Vagina (tissue), 2 donors: ENCODE results near the gene B3GLCT. TPM values are rescaled to one million over a fixed set of nuclear protein-coding genes. Genes with fewer than 3 reads are reported as not detected.

Experiments
- DNase-seq, 2 donors: peaks; one replicate each; pipeline ENCODE4 v3.0.0-alpha.2; 2017; ENCODE audit errors: extremely low spot score in 2 of 2
- H3K27ac ChIP-seq: fragments of 200-600 bp; sonication (generic); one replicate; pipeline ENCODE4 v1.5.1; 2019
- H3K27me3 ChIP-seq: fragments of 200-600 bp; sonication (generic); one replicate; pipeline ENCODE4 v1.5.1; 2019
- H3K36me3 ChIP-seq, 2 donors: fragments of 200-600 bp; sonication (generic); one replicate each; pipeline ENCODE4 v1.5.1; 2017 to 2019
- H3K4me1 ChIP-seq: fragments of 200-600 bp; sonication (generic); one replicate; pipeline ENCODE4 v1.5.1; 2019
- H3K4me3 ChIP-seq, 2 donors: fragments of 200-600 bp; sonication (generic); 1 replicate in 1 of 2; 2 replicates in 1 of 2; pipeline ENCODE4 v1.5.1; 2016 to 2019
- H3K9me3 ChIP-seq: fragments of 200-600 bp; sonication (generic); one replicate; pipeline ENCODE4 v1.5.1; 2019
- POLR2A ChIP-seq, 2 donors: fragments of 450-650 bp; IDR thresholded peaks; one replicate each; pipeline ENCODE4 v1.6.1; 2017; ENCODE audit warnings: antibody characterized with exemption in 2 of 2, mild to moderate bottlenecking in 2 of 2, moderate library complexity in 2 of 2
- POLR2AphosphoS5 ChIP-seq, 2 donors: sonication (generic); formaldehyde crosslinking; IDR thresholded peaks; one replicate each; pipeline ENCODE4 v1.9.0; 2017; ENCODE audit warnings: antibody characterized with exemption in 2 of 2, mild to moderate bottlenecking in 2 of 2, low read depth in 1 of 2; ENCODE audit not compliant: insufficient read depth in 1 of 2
- intact Hi-C: fragments of 100-400 bp; cut with DNase I; formaldehyde crosslinking; loops from one replicate; pipeline ENCODE4 v1.15.1; 2023
- total RNA-seq: library from RNA; depleted of rRNA; stranded (reverse); fragments of >200 nt; gene quantifications from one replicate; pipeline ENCODE4 v1.2.3, GENCODE V29; 2016
- TF ChIP-seq, protein P1 (sequence below), 3 experiments: fragments of 450-650 bp in 2 of 3; fragments of 200-600 bp in 1 of 3; sonication (generic) in 1 of 3; IDR thresholded peaks; one replicate each; pipeline ENCODE4 v1.5.1; 2017 to 2019; ENCODE audit warnings: antibody characterized with exemption in 3 of 3, mild to moderate bottlenecking in 2 of 3, moderate library complexity in 2 of 3

Gene B3GLCT
- total RNA-seq, 1 donor from 2014 or later, result 8.1 TPM

GRCh38 chr13:31264151-31264550 lies 64.4 kb downstream of the B3GLCT start:
- Histone ChIP-seq H3K9me3 (no peaks in the 10 kb centered on the region), H3K27me3 (no peaks in the 10 kb centered on the region), H3K4me3 (no peak overlapping the region), H3K36me3 (no peaks in the 10 kb centered on the region), H3K27ac (no peak overlapping the region), H3K4me1 (no peaks in the 10 kb centered on the region)
- TF ChIP-seq POLR2A (IDR thresholded peaks at IDR 0.05) (no peak), POLR2AphosphoS5 (IDR thresholded peaks at IDR 0.05; ENCODE audit: insufficient read depth in 1 of 2, low read depth in 1 of 2) (no peak)
- TF ChIP-seq, protein P1, sequence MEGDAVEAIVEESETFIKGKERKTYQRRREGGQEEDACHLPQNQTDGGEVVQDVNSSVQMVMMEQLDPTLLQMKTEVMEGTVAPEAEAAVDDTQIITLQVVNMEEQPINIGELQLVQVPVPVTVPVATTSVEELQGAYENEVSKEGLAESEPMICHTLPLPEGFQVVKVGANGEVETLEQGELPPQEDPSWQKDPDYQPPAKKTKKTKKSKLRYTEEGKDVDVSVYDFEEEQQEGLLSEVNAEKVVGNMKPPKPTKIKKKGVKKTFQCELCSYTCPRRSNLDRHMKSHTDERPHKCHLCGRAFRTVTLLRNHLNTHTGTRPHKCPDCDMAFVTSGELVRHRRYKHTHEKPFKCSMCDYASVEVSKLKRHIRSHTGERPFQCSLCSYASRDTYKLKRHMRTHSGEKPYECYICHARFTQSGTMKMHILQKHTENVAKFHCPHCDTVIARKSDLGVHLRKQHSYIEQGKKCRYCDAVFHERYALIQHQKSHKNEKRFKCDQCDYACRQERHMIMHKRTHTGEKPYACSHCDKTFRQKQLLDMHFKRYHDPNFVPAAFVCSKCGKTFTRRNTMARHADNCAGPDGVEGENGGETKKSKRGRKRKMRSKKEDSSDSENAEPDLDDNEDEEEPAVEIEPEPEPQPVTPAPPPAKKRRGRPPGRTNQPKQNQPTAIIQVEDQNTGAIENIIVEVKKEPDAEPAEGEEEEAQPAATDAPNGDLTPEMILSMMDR (IDR thresholded peaks at IDR 0.05), result no peak
- no peak for DNase-seq
- intact Hi-C loops, result no loop called here

- no peaks in the 10 kb centered on the region for H3K9me3 ChIP-seq
- H3K27me3 ChIP-seq, result no peaks in the 10 kb centered on the region
- no peak overlapping the region for H3K4me3 ChIP-seq
- intact Hi-C loops, result no loop called here
- no peak for TF ChIP-seq POLR2AphosphoS5 (IDR thresholded peaks at IDR 0.05; ENCODE audit: insufficient read depth in 1 of 2, low read depth in 1 of 2)
- TF ChIP-seq POLR2A (IDR thresholded peaks at IDR 0.05), result no peak
- TF ChIP-seq, protein P1 (IDR thresholded peaks at IDR 0.05), result no peak
- H3K36me3 ChIP-seq, result peaks cover 0 to 7% of the 10 kb centered on the region in 2 donors
- DNase-seq, result no peak
- H3K4me1 ChIP-seq, result no peaks in the 10 kb centered on the region
- H3K27ac ChIP-seq, result no peak overlapping the region
These were observed 67.5 kb downstream of the B3GLCT start for GRCh38 chr13:31267126-31267784.

DNA sequence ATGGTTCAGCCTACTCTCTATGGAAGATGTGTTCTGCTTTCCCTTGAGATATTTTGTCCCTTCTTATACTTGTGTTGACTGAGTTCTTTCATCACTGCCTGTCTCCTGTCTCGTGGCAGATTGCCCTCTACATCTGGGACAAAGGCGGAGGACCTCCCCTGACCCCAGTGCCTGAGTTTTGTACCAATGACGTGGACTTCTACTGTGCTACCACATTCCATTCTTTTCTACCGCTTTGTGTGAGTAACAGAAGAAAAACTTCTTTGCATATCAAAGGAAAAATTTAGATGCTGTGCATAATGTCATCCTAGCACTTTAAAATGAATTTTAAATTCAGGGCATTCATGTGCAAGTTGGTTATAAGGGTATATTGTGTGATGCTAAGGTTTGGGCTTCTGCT lies 74.6 kb downstream of the B3GLCT start:
- H3K27me3 ChIP-seq, result no peaks in the 10 kb centered on the region
- DNase-seq, result no peak
- no peaks in the 10 kb centered on the region for H3K9me3 ChIP-seq
- no peak overlapping the region for H3K27ac ChIP-seq
- intact Hi-C loops, result no loop called here
- TF ChIP-seq POLR2A (IDR thresholded peaks at IDR 0.05) (no peak), POLR2AphosphoS5 (IDR thresholded peaks at IDR 0.05; ENCODE audit: insufficient read depth in 1 of 2, low read depth in 1 of 2) (no peak)
- TF ChIP-seq, protein P1 (IDR thresholded peaks at IDR 0.05), result no peak
- H3K4me3 ChIP-seq, result no peak overlapping the region
- peaks cover 0 to 18% of the 10 kb centered on the region in 2 donors for H3K36me3 ChIP-seq
- no peaks in the 10 kb centered on the region for H3K4me1 ChIP-seq

DNA sequence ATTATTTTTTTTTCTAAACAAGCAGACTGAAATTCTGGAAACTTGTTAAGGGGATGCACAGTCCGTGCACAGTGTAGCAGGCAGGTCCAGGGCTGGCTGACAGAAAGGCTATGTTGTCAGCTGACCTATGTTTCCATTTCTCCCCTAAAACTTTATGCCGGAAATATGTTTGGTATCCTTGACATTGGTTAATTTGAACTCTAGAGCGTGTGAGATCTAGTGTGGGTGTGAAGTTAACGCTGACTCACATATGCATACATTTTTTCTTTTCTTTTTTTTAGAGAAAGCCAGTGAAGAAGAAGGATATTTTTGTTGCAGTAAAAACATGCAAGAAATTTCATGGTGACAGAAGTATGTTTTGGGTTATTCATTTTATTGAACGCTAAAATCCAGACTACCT lies 76.6 kb downstream of the B3GLCT start:
- intact Hi-C loops, result no loop called here
- peaks cover 0 to 11% of the 10 kb centered on the region in 2 donors for H3K36me3 ChIP-seq
- TF ChIP-seq POLR2AphosphoS5 (IDR thresholded peaks at IDR 0.05; ENCODE audit: insufficient read depth in 1 of 2, low read depth in 1 of 2), result no peak
- no peak for TF ChIP-seq POLR2A (IDR thresholded peaks at IDR 0.05)
- TF ChIP-seq, protein P1 (IDR thresholded peaks at IDR 0.05), result no peak
- no peaks in the 10 kb centered on the region for H3K4me1 ChIP-seq
- no peaks in the 10 kb centered on the region for H3K9me3 ChIP-seq
- no peaks in the 10 kb centered on the region for H3K27me3 ChIP-seq
- no peak overlapping the region for H3K4me3 ChIP-seq
- no peak overlapping the region for H3K27ac ChIP-seq
- no peak for DNase-seq

DNA sequence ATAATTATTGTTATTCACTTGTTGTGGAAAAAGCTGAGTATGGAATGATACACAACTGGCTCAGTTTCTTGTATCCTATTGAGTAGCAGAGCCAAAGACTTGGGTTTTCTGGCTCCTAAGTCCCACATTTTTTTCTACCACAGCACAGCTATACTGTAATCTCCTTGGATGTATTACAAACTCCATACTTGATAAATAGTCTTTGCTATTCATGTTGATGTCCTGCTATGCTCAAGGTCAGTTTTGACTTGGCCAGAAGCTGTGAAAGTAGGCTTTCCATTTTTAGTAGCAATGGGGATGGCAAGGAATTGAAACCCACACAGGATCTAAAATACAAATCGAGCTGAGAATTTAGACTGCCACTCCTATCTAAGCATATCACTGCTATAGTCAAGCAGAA lies 79.1 kb downstream of the B3GLCT start:
- Histone ChIP-seq H3K9me3 (no peaks in the 10 kb centered on the region), H3K4me1 (no peaks in the 10 kb centered on the region), H3K27ac (no peak overlapping the region), H3K4me3 (no peak overlapping the region), H3K27me3 (no peaks in the 10 kb centered on the region), H3K36me3 (peaks cover 0 to 11% of the 10 kb centered on the region in 2 donors)
- intact Hi-C loops, result no loop called here
- no peak for DNase-seq
- no peak for TF ChIP-seq POLR2A (IDR thresholded peaks at IDR 0.05)
- TF ChIP-seq, protein P1 (IDR thresholded peaks at IDR 0.05), result no peak
- no peak for TF ChIP-seq POLR2AphosphoS5 (IDR thresholded peaks at IDR 0.05; ENCODE audit: insufficient read depth in 1 of 2, low read depth in 1 of 2)
